Type B pancreatic cell (in vitro differentiated cells): ENCODE data around the gene IL1RL1. TPM values are rescaled to one million over a fixed set of nuclear protein-coding genes. Genes with fewer than 3 reads are reported as not detected.

Source experiments
- DNase-seq: peaks from one replicate; pipeline ENCODE4 v3.0.0; 2021; ENCODE audit warnings: mixed read lengths; ENCODE audit not compliant: unreplicated experiment; ENCODE audit errors: extremely low spot score
- H3K27ac Mint-ChIP-seq: 2 replicates; pipeline ENCODE4 v1.8.0; 2021; ENCODE audit warnings: mild to moderate bottlenecking, mixed read lengths
- H3K27me3 Mint-ChIP-seq: 2 replicates; pipeline ENCODE4 v1.8.0; 2021; ENCODE audit warnings: mixed read lengths
- H3K36me3 Mint-ChIP-seq: 2 replicates; pipeline ENCODE4 v1.8.0; 2021; ENCODE audit warnings: mixed read lengths
- H3K4me1 Mint-ChIP-seq: one replicate; pipeline ENCODE4 v1.8.0; 2021; ENCODE audit warnings: mixed read lengths; ENCODE audit not compliant: unreplicated experiment
- H3K4me3 Mint-ChIP-seq: 2 replicates; pipeline ENCODE4 v1.8.0; 2021; ENCODE audit warnings: mild to moderate bottlenecking, mixed read lengths
- H3K9me3 Mint-ChIP-seq: 2 replicates; pipeline ENCODE4 v1.8.0; 2021; ENCODE audit warnings: mixed read lengths
- total RNA-seq: library from RNA; stranded (reverse); gene quantifications from 2 replicates; pipeline ENCODE4 v1.2.1, GENCODE V29; 2021; ENCODE audit warnings: low replicate concordance
- TF ChIP-seq, protein P1 (sequence below): fragments of 200-600 bp; sonication (generic); conservative IDR thresholded peaks from 2 replicates; pipeline ENCODE4 v1.5.0; 2021; ENCODE audit warnings: antibody characterized with exemption, mild to moderate bottlenecking

The IL1RL1 gene
- total RNA-seq, 1 donor from 2014 or later: not detected

GRCh38 chr2:102313025-102313424 lies 1.7 kb downstream of the IL1RL1 start:
- no peaks in the 10 kb centered on the region for H3K4me1 Mint-ChIP-seq
- no peaks in the 10 kb centered on the region for H3K9me3 Mint-ChIP-seq
- no peaks in the 10 kb centered on the region for H3K36me3 Mint-ChIP-seq
- H3K27ac Mint-ChIP-seq: no peak overlapping the region
- DNase-seq: no peak
- no peak overlapping the region for H3K4me3 Mint-ChIP-seq
- TF ChIP-seq, protein P1, sequence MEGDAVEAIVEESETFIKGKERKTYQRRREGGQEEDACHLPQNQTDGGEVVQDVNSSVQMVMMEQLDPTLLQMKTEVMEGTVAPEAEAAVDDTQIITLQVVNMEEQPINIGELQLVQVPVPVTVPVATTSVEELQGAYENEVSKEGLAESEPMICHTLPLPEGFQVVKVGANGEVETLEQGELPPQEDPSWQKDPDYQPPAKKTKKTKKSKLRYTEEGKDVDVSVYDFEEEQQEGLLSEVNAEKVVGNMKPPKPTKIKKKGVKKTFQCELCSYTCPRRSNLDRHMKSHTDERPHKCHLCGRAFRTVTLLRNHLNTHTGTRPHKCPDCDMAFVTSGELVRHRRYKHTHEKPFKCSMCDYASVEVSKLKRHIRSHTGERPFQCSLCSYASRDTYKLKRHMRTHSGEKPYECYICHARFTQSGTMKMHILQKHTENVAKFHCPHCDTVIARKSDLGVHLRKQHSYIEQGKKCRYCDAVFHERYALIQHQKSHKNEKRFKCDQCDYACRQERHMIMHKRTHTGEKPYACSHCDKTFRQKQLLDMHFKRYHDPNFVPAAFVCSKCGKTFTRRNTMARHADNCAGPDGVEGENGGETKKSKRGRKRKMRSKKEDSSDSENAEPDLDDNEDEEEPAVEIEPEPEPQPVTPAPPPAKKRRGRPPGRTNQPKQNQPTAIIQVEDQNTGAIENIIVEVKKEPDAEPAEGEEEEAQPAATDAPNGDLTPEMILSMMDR: no peak
- H3K27me3 Mint-ChIP-seq: peaks cover 7% of the 10 kb centered on the region

DNA sequence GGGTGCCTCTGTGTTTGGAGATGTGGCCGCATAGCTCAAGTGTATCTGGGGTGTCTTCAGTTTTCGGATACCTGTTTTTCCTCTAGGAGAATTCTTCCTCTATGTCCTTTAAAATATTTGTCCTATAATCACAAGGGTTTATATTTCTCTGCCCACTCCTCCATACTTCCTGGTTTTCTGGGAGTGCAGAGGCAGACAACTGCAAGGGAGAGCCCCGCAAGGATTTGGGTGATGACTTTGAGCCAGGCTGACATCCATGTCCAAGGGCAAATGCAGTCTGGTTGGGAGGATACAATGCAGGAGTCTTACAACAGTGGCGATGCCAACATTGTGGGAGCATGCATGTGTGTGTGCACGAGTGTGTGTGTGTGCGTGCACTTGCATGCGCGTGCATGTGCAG lies 2.1 kb downstream of the IL1RL1 start:
- TF ChIP-seq, protein P1: no peak
- DNase-seq: no peak
- no peak overlapping the region for H3K4me3 Mint-ChIP-seq
- peaks cover 4% of the 10 kb centered on the region for H3K27me3 Mint-ChIP-seq
- H3K4me1 Mint-ChIP-seq: no peaks in the 10 kb centered on the region
- H3K36me3 Mint-ChIP-seq: no peaks in the 10 kb centered on the region
- no peak overlapping the region for H3K27ac Mint-ChIP-seq
- no peaks in the 10 kb centered on the region for H3K9me3 Mint-ChIP-seq

DNA sequence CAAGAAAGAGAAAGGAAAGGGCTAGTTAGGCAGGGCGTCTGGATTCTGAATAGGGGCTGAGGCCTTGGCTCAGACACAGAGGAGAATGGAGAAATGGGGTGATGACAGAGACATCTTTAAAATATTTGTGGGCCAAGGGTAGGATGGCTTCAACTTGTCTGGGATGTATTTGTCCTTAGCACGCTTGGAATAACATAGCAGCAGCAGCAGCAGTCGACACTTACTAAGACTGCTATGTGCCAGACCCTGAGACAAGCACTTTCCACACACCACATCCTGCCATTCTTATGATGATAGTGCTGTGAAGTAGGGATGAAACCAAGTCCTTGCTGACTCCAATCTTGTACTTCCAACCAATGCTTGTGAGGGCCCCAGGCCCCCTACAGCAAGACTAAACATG lies 2.6 kb downstream of the IL1RL1 start:
- peaks cover 4% of the 10 kb centered on the region for H3K27me3 Mint-ChIP-seq
- TF ChIP-seq, protein P1: no peak
- no peaks in the 10 kb centered on the region for H3K36me3 Mint-ChIP-seq
- H3K4me3 Mint-ChIP-seq: no peak overlapping the region
- no peaks in the 10 kb centered on the region for H3K9me3 Mint-ChIP-seq
- H3K27ac Mint-ChIP-seq: no peak overlapping the region
- no peak for DNase-seq
- H3K4me1 Mint-ChIP-seq: no peaks in the 10 kb centered on the region

DNA sequence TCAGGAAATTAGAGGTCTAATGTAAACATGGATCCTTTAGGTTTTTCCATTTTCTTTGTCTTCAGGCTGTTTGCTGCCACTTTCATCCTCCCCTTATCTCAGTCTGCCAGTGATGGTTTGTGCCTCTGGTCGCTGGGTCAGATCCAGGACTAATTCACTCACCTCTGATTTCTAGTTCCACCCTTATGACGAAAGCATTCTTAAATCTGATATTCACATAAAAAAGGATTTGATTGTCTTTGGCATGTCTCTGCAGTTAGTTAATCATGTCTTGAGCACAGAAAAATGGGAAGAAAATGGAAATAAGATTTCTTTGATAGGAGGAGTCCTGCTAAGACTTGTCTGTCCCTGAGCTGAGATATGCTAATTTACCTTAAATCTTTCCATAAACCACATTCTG lies 4.6 kb downstream of the IL1RL1 start:
- Mint-ChIP-seq H3K4me1 (no peaks in the 10 kb centered on the region), H3K27ac (no peak overlapping the region)

DNA sequence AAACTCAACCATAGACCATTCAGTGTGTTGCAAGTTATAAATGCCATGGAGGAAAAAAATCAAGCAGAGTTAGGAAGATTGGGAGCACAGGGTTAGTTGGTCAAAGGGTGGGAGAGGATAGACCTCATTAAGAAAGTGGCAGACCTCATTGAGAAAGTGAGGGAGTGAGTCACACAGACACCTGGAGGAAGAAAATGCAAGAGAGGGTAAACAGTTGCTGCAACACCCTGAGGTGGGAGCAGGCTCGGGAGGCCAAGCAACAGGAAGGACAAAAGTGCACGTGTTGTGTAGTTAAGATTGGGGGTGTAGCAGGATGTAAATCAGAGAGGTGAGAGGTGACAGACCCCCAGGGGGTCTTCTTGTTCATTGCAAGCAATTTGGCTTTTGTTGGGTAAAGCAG lies 6.4 kb downstream of the IL1RL1 start:
- Mint-ChIP-seq H3K27me3 (peaks cover 3% of the 10 kb centered on the region), H3K9me3 (no peaks in the 10 kb centered on the region), H3K27ac (no peak overlapping the region), H3K4me3 (no peak overlapping the region), H3K36me3 (no peaks in the 10 kb centered on the region), H3K4me1 (no peaks in the 10 kb centered on the region)
- no peak for DNase-seq
- TF ChIP-seq, protein P1: no peak

More for the DNA sequence above, 4.6 kb downstream of the IL1RL1 start:
- H3K36me3 Mint-ChIP-seq: no peaks in the 10 kb centered on the region
- no peaks in the 10 kb centered on the region for H3K9me3 Mint-ChIP-seq
- TF ChIP-seq, protein P1: no peak
- no peak overlapping the region for H3K4me3 Mint-ChIP-seq
- no peak for DNase-seq
- no peaks in the 10 kb centered on the region for H3K27me3 Mint-ChIP-seq

DNA sequence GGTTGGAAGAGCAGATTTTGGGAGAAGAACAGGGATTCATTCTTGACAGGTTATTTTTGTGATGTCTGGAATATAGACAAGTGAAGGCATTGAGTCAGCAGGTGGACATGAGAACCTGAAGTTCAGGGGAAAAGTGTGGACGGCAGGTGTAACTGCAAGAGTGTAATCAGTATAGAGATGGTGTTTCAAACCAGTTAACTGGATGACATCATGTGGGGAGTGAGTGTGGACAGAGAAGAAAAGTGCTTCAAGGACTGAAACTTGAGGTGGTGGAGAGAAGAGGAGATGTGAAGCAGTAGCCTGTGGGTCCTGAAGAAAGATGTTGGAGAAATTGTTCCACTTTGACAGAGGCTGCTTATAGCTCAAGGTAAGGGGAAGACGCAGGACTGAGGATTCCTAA lies 7.1 kb downstream of the IL1RL1 start:
- Mint-ChIP-seq H3K27me3 (peaks cover 3% of the 10 kb centered on the region), H3K27ac (no peak overlapping the region), H3K4me3 (no peak overlapping the region), H3K9me3 (no peaks in the 10 kb centered on the region), H3K36me3 (no peaks in the 10 kb centered on the region), H3K4me1 (no peaks in the 10 kb centered on the region)
- TF ChIP-seq, protein P1: no peak
- no peak for DNase-seq
